Choroid plexus epithelial cell (primary cell): ENCODE measurements around the gene GRK6.
"Not testable (repeated sequence)": the region's sequence is repeated elsewhere in the genome, so short reads cannot be mapped to it uniquely, and the experiment has no call there.

ENCODE experiments used
- DNase-seq: peaks from one replicate; pipeline ENCODE4 v3.0.0-alpha.2; 2010; ENCODE audit warnings: low read depth
- H3K4me3 ChIP-seq: 2 replicates; pipeline ENCODE4 v1.5.1; 2011; ENCODE audit warnings: low read depth, mild to moderate bottlenecking, control low read depth, low read length, moderate library complexity
- TF ChIP-seq, protein P1 (sequence below): conservative IDR thresholded peaks from 2 replicates; pipeline ENCODE4 v1.5.1; 2011; ENCODE audit warnings: low read depth, mild to moderate bottlenecking, control low read depth, inconsistent platforms, low read length, moderate library complexity

GRK6 gene

GRCh38 chr5:177478711-177479646, 52.5 kb downstream of the GRK6 start:
- no peak overlapping the region for H3K4me3 ChIP-seq
- peak; percentile 56 for DNase-seq
- TF ChIP-seq, protein P1, sequence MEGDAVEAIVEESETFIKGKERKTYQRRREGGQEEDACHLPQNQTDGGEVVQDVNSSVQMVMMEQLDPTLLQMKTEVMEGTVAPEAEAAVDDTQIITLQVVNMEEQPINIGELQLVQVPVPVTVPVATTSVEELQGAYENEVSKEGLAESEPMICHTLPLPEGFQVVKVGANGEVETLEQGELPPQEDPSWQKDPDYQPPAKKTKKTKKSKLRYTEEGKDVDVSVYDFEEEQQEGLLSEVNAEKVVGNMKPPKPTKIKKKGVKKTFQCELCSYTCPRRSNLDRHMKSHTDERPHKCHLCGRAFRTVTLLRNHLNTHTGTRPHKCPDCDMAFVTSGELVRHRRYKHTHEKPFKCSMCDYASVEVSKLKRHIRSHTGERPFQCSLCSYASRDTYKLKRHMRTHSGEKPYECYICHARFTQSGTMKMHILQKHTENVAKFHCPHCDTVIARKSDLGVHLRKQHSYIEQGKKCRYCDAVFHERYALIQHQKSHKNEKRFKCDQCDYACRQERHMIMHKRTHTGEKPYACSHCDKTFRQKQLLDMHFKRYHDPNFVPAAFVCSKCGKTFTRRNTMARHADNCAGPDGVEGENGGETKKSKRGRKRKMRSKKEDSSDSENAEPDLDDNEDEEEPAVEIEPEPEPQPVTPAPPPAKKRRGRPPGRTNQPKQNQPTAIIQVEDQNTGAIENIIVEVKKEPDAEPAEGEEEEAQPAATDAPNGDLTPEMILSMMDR: no peak

- H3K4me3 ChIP-seq: no peak overlapping the region
- TF ChIP-seq, protein P1: no peak
- peak; percentile 69 for DNase-seq
Observed at GRCh38 chr5:177479774-177480173, 53.3 kb downstream of the GRK6 start.

- TF ChIP-seq, protein P1: no peak
- H3K4me3 ChIP-seq: no peak overlapping the region
- DNase-seq: peak; percentile 27
Observed at GRCh38 chr5:177482359-177482795, 55.9 kb downstream of the GRK6 start.

- DNase-seq: no peak
- TF ChIP-seq, protein P1: no peak
- no peak overlapping the region for H3K4me3 ChIP-seq
Observed at GRCh38 chr5:177483042-177483441, 56.6 kb downstream of the GRK6 start.

DNA sequence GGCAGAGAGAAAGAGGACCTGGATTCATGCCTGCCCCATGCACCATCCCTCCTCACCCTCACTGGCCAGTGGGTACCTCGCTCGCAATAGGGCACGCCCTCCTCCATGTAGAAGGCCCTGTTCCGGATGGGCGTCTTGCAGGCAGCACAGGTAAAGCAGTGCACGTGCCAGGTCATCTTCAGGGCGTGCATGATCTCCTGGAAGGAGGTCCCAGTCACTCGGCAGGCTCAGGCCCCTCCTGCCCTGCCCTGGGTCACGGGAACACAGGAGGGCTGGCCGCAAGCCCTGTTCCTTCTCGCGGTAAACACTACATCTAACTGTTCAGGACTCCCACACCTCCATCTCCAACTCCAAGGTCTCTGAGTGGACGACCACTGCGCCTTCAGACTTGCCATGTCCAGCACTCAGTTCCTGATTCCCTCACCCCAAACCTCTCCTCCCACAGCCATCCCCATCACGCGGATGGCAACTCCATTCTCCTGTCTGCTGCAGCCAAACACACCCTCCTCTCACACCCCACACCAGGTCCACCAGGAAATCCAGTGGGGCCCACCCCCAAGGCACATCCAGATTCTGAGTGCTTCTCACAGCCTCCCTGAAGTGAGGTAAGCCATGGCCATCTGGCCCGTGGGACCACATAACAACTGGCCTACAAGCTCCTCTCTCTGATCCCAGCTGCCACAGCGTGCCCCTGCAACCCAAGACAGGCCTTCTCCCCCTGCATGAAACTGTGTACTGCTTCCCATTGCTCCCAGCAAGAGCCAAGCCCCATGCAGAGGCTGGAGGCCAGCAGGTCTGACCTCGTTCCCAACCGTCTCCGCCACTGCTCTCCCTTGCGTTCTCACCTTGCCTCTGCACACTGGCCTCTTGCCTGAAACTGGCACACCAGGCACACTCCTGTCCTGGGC, 57.8 kb downstream of the GRK6 start:
- TF ChIP-seq, protein P1: no peak
- no peak overlapping the region for H3K4me3 ChIP-seq
- DNase-seq: peak; percentile 50

DNA sequence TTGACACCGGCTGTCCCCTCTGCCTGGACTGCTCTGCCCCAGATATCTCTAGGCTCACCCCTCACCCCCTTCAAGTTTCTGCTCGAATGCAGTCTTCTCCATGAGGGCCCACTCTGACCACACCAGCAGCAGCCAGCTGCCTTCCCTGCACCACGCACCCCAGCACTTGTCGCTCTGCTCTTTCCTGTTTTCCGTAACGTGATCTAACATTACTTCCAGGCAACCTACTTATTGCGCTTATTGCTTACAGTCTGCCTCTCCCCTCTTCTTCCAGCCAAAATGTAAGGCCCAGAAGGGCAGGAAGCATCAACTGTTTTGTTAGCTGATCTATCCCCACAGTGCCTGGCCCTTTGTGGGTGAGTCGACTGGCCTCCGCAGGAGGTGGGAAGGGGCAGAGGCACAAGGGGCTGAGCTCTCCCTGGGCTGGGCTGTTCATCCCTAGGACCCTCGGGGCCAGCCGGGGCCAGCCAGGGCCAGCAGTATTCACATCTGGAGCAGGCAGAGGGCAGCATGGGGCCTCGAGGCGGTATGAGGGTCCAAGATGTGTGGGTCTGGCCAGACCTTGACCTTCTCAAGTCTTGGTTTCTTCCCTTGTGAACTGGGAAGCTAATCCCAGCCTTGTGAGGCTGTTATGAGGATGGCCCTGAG, 58.5 kb downstream of the GRK6 start:
- TF ChIP-seq, protein P1: no peak
- no peak overlapping the region for H3K4me3 ChIP-seq
- peak; percentile 47 for DNase-seq

- not testable (repeated sequence) for DNase-seq
Observed at GRCh38 chr5:177485753-177486152, 59.3 kb downstream of the GRK6 start.

More at GRCh38 chr5:177485753-177486152, 59.3 kb downstream of the GRK6 start:
- H3K4me3 ChIP-seq: not testable (repeated sequence)
